Ovary (tissue), 9 donors: ENCODE results near the gene ANO3. TPM values are rescaled to one million over a fixed set of nuclear protein-coding genes. Genes with fewer than 3 reads are reported as not detected.

Experiments
- DNase-seq, 5 donors: peaks; one replicate each; pipeline ENCODE4 v3.0.0-alpha.2; 2019 to 2020
- H3K27ac ChIP-seq, 2 donors: fragments of 200-600 bp; one replicate each; pipeline versions ENCODE4 v1.5.1 to v1.8.0; 2019 to 2022
- H3K27me3 ChIP-seq: fragments of 200-600 bp; one replicate; pipeline ENCODE4 v1.8.0; 2022
- H3K36me3 ChIP-seq: fragments of 200-600 bp; sonication (generic); one replicate; pipeline ENCODE4 v1.5.1; 2019
- H3K4me1 ChIP-seq: one replicate; pipeline ENCODE4 v1.8.1; 2013; ENCODE audit warnings: mild to moderate bottlenecking, moderate library complexity; ENCODE audit not compliant: insufficient read depth
- H3K4me3 ChIP-seq: fragments of 200-600 bp; sonication (generic); one replicate; pipeline ENCODE4 v1.5.1; 2017
- H3K9me3 ChIP-seq, 2 donors: fragments of 200-600 bp in 1 of 2; sonication (generic) in 1 of 2; one replicate each; pipeline versions ENCODE4 v1.5.1 to v1.8.1; 2013 to 2019; ENCODE audit warnings: mild to moderate bottlenecking in 1 of 2, moderate library complexity in 1 of 2
- CTCF ChIP-seq, 3 donors: fragments of 450-650 bp in 2 of 3; fragments of 200-600 bp in 1 of 3; IDR thresholded peaks; one replicate each; pipeline versions ENCODE4 v1.5.1 to v1.8.0; 2016 to 2022; ENCODE audit warnings: antibody characterized with exemption in 3 of 3, mild to moderate bottlenecking in 1 of 3
- EP300 ChIP-seq: sonication (generic); formaldehyde crosslinking; IDR thresholded peaks from one replicate; pipeline ENCODE4 v1.6.1; 2017; ENCODE audit warnings: antibody characterized with exemption
- POLR2A ChIP-seq: fragments of 450-650 bp; IDR thresholded peaks from one replicate; pipeline ENCODE4 v1.6.1; 2017; ENCODE audit warnings: antibody characterized with exemption, mild to moderate bottlenecking, moderate library complexity
- WGBS, 3 donors: extraction: QIAGEN DNeasy Blood & Tissue Kit in 1 of 3; methylation state at CpG; one replicate each; pipeline versions ENCODE4 v1.1.5 to v1.1.7; 2013 to 2017; 5-methylcytosine and 5-hydroxymethylcytosine counted together
- intact Hi-C, 4 donors: fragments of 100-400 bp; cut with DNase I; formaldehyde crosslinking; loops; one replicate each; pipeline versions ENCODE4 v1.11.0 to v1.15.1; 2022 to 2023
- polyA plus RNA-seq, 2 donors: library from polyadenylated mRNA; stranded (reverse); fragments of 200-250 nt in 1 of 2; fragments of 350-450 nt in 1 of 2; fragmentation: Illumina TruSeq in 1 of 2; extraction: RNeasy Lipid Tissue Mini Kit (QIAGEN cat#74804) in 1 of 2; gene quantifications; one replicate each; pipeline ENCODE4 v1.2.3, GENCODE V29; 2013 to 2014
- total RNA-seq, 7 donors: library from RNA; depleted of rRNA in 2 of 7; stranded (reverse); fragments of >200 nt in 2 of 7; fragmentation: NEBNext Ultra II Directional in 3 of 7; extraction: Animal tissue kit (Norgen Biotek cat#: 25700) in 3 of 7; gene quantifications; one replicate each; pipeline versions ENCODE4 v1.1.0 to v1.2.4, GENCODE V29; 2016 to 2023
- donor health status: DM: no; HTN: no; CAD: no; lungs with moderate emphysema.
- donor health status: DM: no; HTN: no; CAD: no.
- donor health status: Bipolar disorder and iron deficiency.
- donor health status: DM: yes; HTN: yes; CAD: no.
- donor health status: DM: no; HTN: no; CAD: no.
- donor health status: DM: yes; HTN: yes; CAD: no.

ANO3 gene
- total and polyA plus RNA-seq, 9 donors: under 0.01 to 0.93 (median 0.08) TPM; not detected in 1

GRCh38 chr11:26329206-26329605 lies 2.7 kb upstream of the ANO3 start:
- TF ChIP-seq POLR2A: no peak
- TF ChIP-seq CTCF (IDR thresholded peaks at IDR 0.05): no peak
- no peak for TF ChIP-seq EP300

DNA sequence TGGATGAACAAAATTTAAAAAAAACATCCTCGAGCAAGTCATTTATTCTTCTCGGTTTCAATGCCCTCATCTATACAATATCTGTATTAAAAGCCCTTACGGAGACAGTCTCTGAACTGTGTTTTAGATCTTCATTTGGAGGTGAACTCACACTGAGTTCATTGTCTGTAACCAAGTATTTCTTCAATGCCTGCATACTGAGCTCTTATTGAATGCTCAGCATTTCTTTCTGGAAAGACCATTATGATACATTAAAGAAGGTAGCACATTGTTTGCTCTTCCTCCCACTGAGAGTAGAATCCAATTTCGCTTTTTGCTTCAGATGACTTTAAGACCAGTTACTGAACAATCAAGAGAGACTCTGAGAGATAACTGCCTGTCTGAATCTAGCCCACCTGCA lies 1.7 kb upstream of the ANO3 start:
- Histone ChIP-seq H3K4me1 (no peaks in the 10 kb centered on the region), H3K9me3 (no peaks in the 10 kb centered on the region), H3K27ac (no peak overlapping the region), H3K4me3 (no peak overlapping the region), H3K27me3 (no peaks in the 10 kb centered on the region), H3K36me3 (no peaks in the 10 kb centered on the region)
- DNase-seq: no peak
- intact Hi-C loops: no loop called here
- WGBS, 3 donors: 83 to 87% (median 84%) methylated on average over 4 of the region's 4 CpGs
- no peak for TF ChIP-seq POLR2A
- no peak for TF ChIP-seq CTCF (IDR thresholded peaks at IDR 0.05)
- no peak for TF ChIP-seq EP300

More at GRCh38 chr11:26329206-26329605, 2.7 kb upstream of the ANO3 start:
- Histone ChIP-seq H3K4me1 (no peaks in the 10 kb centered on the region), H3K9me3 (no peaks in the 10 kb centered on the region), H3K4me3 (no peak overlapping the region), H3K27ac (no peak overlapping the region), H3K36me3 (no peaks in the 10 kb centered on the region), H3K27me3 (no peaks in the 10 kb centered on the region)
- no peak for DNase-seq
- 21 to 41% (median 22%) methylated on average over 2 of the region's 2 CpGs for WGBS, 3 donors
- intact Hi-C loops: no loop called here

- TF ChIP-seq EP300 (no peak), POLR2A (no peak), CTCF (IDR thresholded peaks at IDR 0.05) (no peak)
- no peak overlapping the region for H3K4me3 ChIP-seq
- H3K4me1 ChIP-seq: no peaks in the 10 kb centered on the region
- no peak for DNase-seq
- H3K36me3 ChIP-seq: no peaks in the 10 kb centered on the region
- WGBS, 3 donors: 20 to 26% (median 26%) methylated on average over 5 of the region's 5 CpGs
- no peaks in the 10 kb centered on the region for H3K9me3 ChIP-seq
- H3K27me3 ChIP-seq: no peaks in the 10 kb centered on the region
- no peak overlapping the region for H3K27ac ChIP-seq
- intact Hi-C loops: no loop called here
These were observed 614 bp downstream of the ANO3 start for GRCh38 chr11:26332572-26332915.

DNA sequence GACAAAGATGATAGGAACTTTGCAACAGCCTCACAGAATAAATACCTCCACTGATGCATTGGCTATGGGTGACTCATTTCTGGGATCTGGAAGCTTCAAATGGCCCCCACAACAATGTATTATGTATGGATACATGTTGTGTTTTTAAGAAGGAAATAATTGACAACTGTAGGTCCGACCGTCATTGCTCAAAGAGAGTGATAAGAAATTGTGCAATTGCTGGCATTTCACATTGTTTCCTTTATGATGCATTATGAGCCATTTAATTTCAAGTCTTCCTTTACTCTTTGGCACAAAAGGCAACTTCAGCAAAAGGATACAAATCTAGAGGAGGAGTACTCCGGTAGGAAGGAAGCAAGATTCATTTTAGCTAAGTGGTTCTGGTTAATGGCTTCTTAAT lies 2.0 kb downstream of the ANO3 start:
- H3K9me3 ChIP-seq: no peaks in the 10 kb centered on the region
- TF ChIP-seq EP300 (no peak), POLR2A (no peak), CTCF (IDR thresholded peaks at IDR 0.05) (no peak)
- WGBS, 3 donors: 77 to 81% (median 79%) methylated on average over 3 of the region's 3 CpGs
- no peak for DNase-seq
- no peak overlapping the region for H3K27ac ChIP-seq
- H3K4me3 ChIP-seq: no peak overlapping the region
- no peaks in the 10 kb centered on the region for H3K4me1 ChIP-seq
- no peaks in the 10 kb centered on the region for H3K36me3 ChIP-seq
- intact Hi-C loops: no loop called here
- no peaks in the 10 kb centered on the region for H3K27me3 ChIP-seq

DNA sequence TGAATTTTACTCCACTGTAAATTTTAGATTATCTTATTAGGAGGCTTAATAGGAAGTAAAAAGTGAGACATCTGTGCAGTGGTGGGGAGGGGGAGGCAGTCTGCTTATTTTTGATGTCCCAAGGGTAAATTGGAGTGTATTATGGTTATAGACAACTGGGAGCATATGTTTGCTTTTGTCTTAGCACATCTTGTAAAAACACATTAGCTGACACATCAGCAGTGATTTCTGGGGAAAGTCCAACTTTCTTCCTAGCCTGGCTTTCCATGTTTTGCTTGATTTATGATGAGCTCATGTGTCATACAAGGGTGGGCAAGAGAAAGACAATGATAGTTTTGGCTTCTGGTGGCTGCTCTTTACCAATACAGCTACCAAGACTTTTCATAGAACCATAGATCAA lies 4.0 kb downstream of the ANO3 start:
- H3K27me3 ChIP-seq: no peaks in the 10 kb centered on the region
- no peaks in the 10 kb centered on the region for H3K4me1 ChIP-seq
- no peak overlapping the region for H3K27ac ChIP-seq
- intact Hi-C loops: no loop called here
- H3K36me3 ChIP-seq: no peaks in the 10 kb centered on the region
- no peaks in the 10 kb centered on the region for H3K9me3 ChIP-seq
- DNase-seq: no peak
- H3K4me3 ChIP-seq: no peak overlapping the region
- TF ChIP-seq EP300 (no peak), POLR2A (no peak), CTCF (IDR thresholded peaks at IDR 0.05) (no peak)
